H1 (cell line): ENCODE data around the gene FAR1. TPM values are rescaled to one million over a fixed set of nuclear protein-coding genes. Genes with fewer than 3 reads are reported as not detected.

Experiments used
- CTCF ChIA-PET: fragments of 300-600 bp; sonication (Branson Sonifier 250); formaldehyde crosslinking; loops from one replicate; lab custom pipeline; 2021; ENCODE audit not compliant: partially characterized antibody; lab: Charles Lee
- POLR2A ChIA-PET: fragments of 300-600 bp; sonication (Branson Sonifier 250); formaldehyde crosslinking; loops from one replicate; lab custom pipeline; 2021; ENCODE audit warnings: inconsistent platforms; ENCODE audit not compliant: partially characterized antibody; lab: Charles Lee
- DNase-seq, 2 experiments: peaks; one replicate each; pipeline versions ENCODE4 v3.0.0 to v3.0.0-alpha.2; 2010 to 2022; ENCODE audit warnings: low spot score in 2 of 2, low read depth in 1 of 2, mixed read lengths in 1 of 2
- FAIRE-seq: peaks from 2 replicates; lab custom pipeline; 2011; peaks lifted over from hg19 to GRCh38; lab: Jason Lieb, UNC
- H2AFZ ChIP-seq: 2 replicates; pipeline ENCODE4 v1.8.1; 2012; ENCODE audit warnings: low read length, inconsistent platforms
- H2AK5ac ChIP-seq: 2 replicates; pipeline ENCODE4 v1.6.1; 2013; ENCODE audit warnings: low read depth, low read length
- H2BK120ac ChIP-seq: replicated peaks from 2 replicates; pipeline ENCODE3; 2013; ENCODE audit warnings: low read depth, low read length, inconsistent platforms
- H2BK12ac ChIP-seq: 2 replicates; pipeline ENCODE4 v1.6.1; 2013; ENCODE audit warnings: low read depth, low read length
- H2BK15ac ChIP-seq: 2 replicates; pipeline ENCODE4 v1.6.1; 2013; ENCODE audit warnings: low read length
- H2BK20ac ChIP-seq: 2 replicates; pipeline ENCODE4 v1.6.1; 2013; ENCODE audit warnings: low read length
- H2BK5ac ChIP-seq: 2 replicates; pipeline ENCODE4 v1.6.1; 2013; ENCODE audit warnings: low read depth, low read length
- H3K14ac ChIP-seq: 2 replicates; pipeline ENCODE4 v1.6.1; 2013; ENCODE audit warnings: inconsistent platforms; ENCODE audit not compliant: insufficient read length
- H3K18ac ChIP-seq: 2 replicates; pipeline ENCODE4 v1.6.1; 2013; ENCODE audit warnings: low read length; ENCODE audit errors: extremely low read depth
- H3K23ac ChIP-seq: 2 replicates; pipeline ENCODE4 v1.6.1; 2013; ENCODE audit warnings: inconsistent platforms; ENCODE audit not compliant: insufficient read length
- H3K23me2 ChIP-seq: 2 replicates; pipeline ENCODE4 v1.6.1; 2013; ENCODE audit warnings: low read depth, low read length
- H3K27ac ChIP-seq: 2 replicates; pipeline ENCODE4 v1.6.1; 2011; ENCODE audit warnings: low read depth, low read length, inconsistent platforms
- H3K27me3 ChIP-seq, 4 experiments: replicated peaks in 1 of 4; 1 replicate in 1 of 4; 2 replicates in 3 of 4; pipeline versions ENCODE4 v1.6.1 to v1.8.1; 2011 to 2013; ENCODE audit warnings: low read length in 3 of 4, mild to moderate bottlenecking in 3 of 4, inconsistent platforms in 2 of 4, mixed read lengths in 2 of 4, moderate library complexity in 1 of 4; ENCODE audit not compliant: control insufficient read depth in 3 of 4, insufficient read depth in 3 of 4; ENCODE audit errors: extremely low read depth in 1 of 4
- H3K36me3 ChIP-seq, 4 experiments: 2 replicates each; pipeline versions ENCODE4 v1.6.1 to v1.8.1; 2011 to 2013; ENCODE audit warnings: mild to moderate bottlenecking in 4 of 4, low read length in 3 of 4, moderate library complexity in 2 of 4, control low read depth in 1 of 4, inconsistent platforms in 1 of 4; ENCODE audit not compliant: insufficient read depth in 4 of 4, control insufficient read depth in 2 of 4
- H3K4ac ChIP-seq: replicated peaks from 2 replicates; pipeline ENCODE3; 2013; ENCODE audit warnings: low read length, low read depth, mixed read lengths, inconsistent platforms; ENCODE audit not compliant: insufficient read length
- H3K4me1 ChIP-seq, 4 experiments: replicated peaks in 1 of 4; 1 replicate in 1 of 4; 2 replicates in 3 of 4; pipeline versions ENCODE4 v1.6.1 to v1.8.1; 2011 to 2013; ENCODE audit warnings: low read length in 3 of 4, inconsistent platforms in 2 of 4, mixed read lengths in 1 of 4; ENCODE audit not compliant: insufficient read depth in 4 of 4, control insufficient read depth in 3 of 4
- H3K4me2 ChIP-seq, 2 experiments: 2 replicates each; pipeline versions ENCODE4 v1.6.1 to v1.8.1; 2011 to 2013; ENCODE audit warnings: low read depth in 2 of 2, low read length in 2 of 2, control low read depth in 1 of 2, inconsistent platforms in 1 of 2, mild to moderate bottlenecking in 1 of 2; ENCODE audit not compliant: insufficient read depth in 1 of 2
- H3K4me3 ChIP-seq, 4 experiments: fragments of 200-600, 300-600 bp in 1 of 4; sonication (generic), shearing (Covaris generic), sonication (Bioruptor Twin) in 1 of 4; 2 replicates each; pipeline versions ENCODE4 v1.5.1 to v1.8.1; 2011 to 2016; ENCODE audit warnings: low read length in 4 of 4, low read depth in 3 of 4, control low read depth in 2 of 4, inconsistent platforms in 2 of 4, mild to moderate bottlenecking in 2 of 4, mixed read lengths in 1 of 4, moderate library complexity in 1 of 4; ENCODE audit not compliant: insufficient read depth in 2 of 4; ENCODE audit errors: extremely low read depth in 1 of 4
- H3K56ac ChIP-seq: replicated peaks from 2 replicates; pipeline ENCODE3; 2013; ENCODE audit warnings: low read depth, mild to moderate bottlenecking, mixed read lengths, low read length, inconsistent platforms; ENCODE audit not compliant: insufficient read length
- H3K79me1 ChIP-seq: 2 replicates; pipeline ENCODE4 v1.6.1; 2013; ENCODE audit warnings: low read depth, low read length, control low read depth
- H3K79me2 ChIP-seq, 2 experiments: 2 replicates each; pipeline versions ENCODE4 v1.6.1 to v1.8.1; 2012 to 2013; ENCODE audit warnings: low read length in 2 of 2, mild to moderate bottlenecking in 2 of 2, inconsistent platforms in 1 of 2; ENCODE audit not compliant: insufficient read depth in 2 of 2, control insufficient read depth in 1 of 2
- H3K9ac ChIP-seq, 4 experiments: replicated peaks in 1 of 4; 1 replicate in 1 of 4; 2 replicates in 3 of 4; pipeline versions ENCODE4 v1.6.1 to v1.8.1; 2011 to 2013; ENCODE audit warnings: low read depth in 3 of 4, low read length in 3 of 4, control low read depth in 2 of 4, mild to moderate bottlenecking in 2 of 4, moderate library complexity in 2 of 4, inconsistent platforms in 1 of 4; ENCODE audit errors: extremely low read depth in 1 of 4
- H3K9me3 ChIP-seq, 2 experiments: 2 replicates each; pipeline versions ENCODE4 v1.6.1 to v1.8.1; 2012 to 2013; ENCODE audit warnings: mild to moderate bottlenecking in 2 of 2, moderate library complexity in 2 of 2, control low read depth in 1 of 2, inconsistent platforms in 1 of 2, low read depth in 1 of 2, low read length in 1 of 2, mixed read lengths in 1 of 2; ENCODE audit not compliant: insufficient read depth in 2 of 2
- H4K20me1 ChIP-seq, 2 experiments: replicated peaks in 1 of 2; 2 replicates each; pipeline versions ENCODE3 to v1.8.1; 2011 to 2013; ENCODE audit warnings: inconsistent platforms in 2 of 2, low read length in 2 of 2, mild to moderate bottlenecking in 1 of 2; ENCODE audit not compliant: insufficient read depth in 2 of 2, control insufficient read depth in 1 of 2
- H4K5ac ChIP-seq: 2 replicates; pipeline ENCODE4 v1.6.1; 2013; ENCODE audit warnings: low read length, low read depth, mixed read lengths, inconsistent platforms; ENCODE audit not compliant: insufficient read length
- H4K8ac ChIP-seq: 2 replicates; pipeline ENCODE4 v1.8.0; 2013; ENCODE audit warnings: mild to moderate bottlenecking, moderate library complexity, low read length, inconsistent platforms; ENCODE audit not compliant: insufficient read depth; ENCODE audit errors: extremely low read depth
- H4K91ac ChIP-seq: replicated peaks from 2 replicates; pipeline ENCODE3; 2013; ENCODE audit warnings: low read length, mixed read lengths, inconsistent platforms; ENCODE audit not compliant: insufficient read length
- GABPA ChIP-seq: IDR thresholded peaks from 2 replicates; pipeline ENCODE4 v1.6.1; 2011; ENCODE audit warnings: mild to moderate bottlenecking, low read length, moderate library complexity, borderline replicate concordance; ENCODE audit not compliant: insufficient read depth
- GTF2F1 ChIP-seq: IDR thresholded peaks from 2 replicates; pipeline ENCODE4 v1.6.1; 2012; ENCODE audit warnings: low read depth, low read length, improper control_type of control experiment, borderline replicate concordance
- HDAC2 ChIP-seq, 2 experiments: fragments of 300-600 bp in 1 of 2; sonication (generic) in 1 of 2; IDR thresholded peaks; 2 replicates each; pipeline ENCODE4 v1.6.1; 2011 to 2012; ENCODE audit warnings: low read depth in 2 of 2, low read length in 2 of 2, mild to moderate bottlenecking in 2 of 2, moderate library complexity in 2 of 2, borderline replicate concordance in 1 of 2, inconsistent platforms in 1 of 2
- HDAC6 ChIP-seq: IDR thresholded peaks from one replicate; pipeline ENCODE4 v1.7.1; 2012; ENCODE audit warnings: low read depth, mild to moderate bottlenecking, inconsistent platforms, low read length, moderate library complexity
- JUND ChIP-seq: IDR thresholded peaks from 2 replicates; pipeline ENCODE4 v1.6.1; 2011; ENCODE audit warnings: mild to moderate bottlenecking, improper control_type of control experiment, low read length
- KDM4A ChIP-seq: IDR thresholded peaks from one replicate; pipeline ENCODE4 v1.7.1; 2012; ENCODE audit warnings: low read depth, mild to moderate bottlenecking, moderate library complexity, low read length, inconsistent platforms; ENCODE audit not compliant: severe bottlenecking
- RBBP5 ChIP-seq: IDR thresholded peaks from 2 replicates; pipeline ENCODE4 v1.7.1; 2012; ENCODE audit warnings: low read depth, mild to moderate bottlenecking, inconsistent platforms, low read length, moderate library complexity, borderline replicate concordance
- RFX5 ChIP-seq: IDR thresholded peaks from 2 replicates; pipeline ENCODE4 v1.6.1; 2011; ENCODE audit warnings: low read depth, low read length, improper control_type of control experiment, borderline replicate concordance
- RNF2 ChIP-seq: fragments of 200-900, 300-1000 bp; sonication (generic); IDR thresholded peaks from 2 replicates; pipeline ENCODE4 v1.7.1; 2016; ENCODE audit warnings: borderline replicate concordance, low read depth, mild to moderate bottlenecking, antibody characterized with exemption, low read length; ENCODE audit not compliant: poor library complexity, severe bottlenecking; ENCODE audit errors: missing control alignments
- SP2 ChIP-seq: IDR thresholded peaks from 2 replicates; pipeline ENCODE4 v1.6.1; 2012; ENCODE audit warnings: mild to moderate bottlenecking, low read length, inconsistent platforms
- SUZ12 ChIP-seq: fragments of 200-600 bp; sonication (generic); IDR thresholded peaks from 2 replicates; pipeline ENCODE4 v1.6.1; 2012; ENCODE audit warnings: mild to moderate bottlenecking, inconsistent platforms, low read length, moderate library complexity, mixed read lengths
- TAF1 ChIP-seq: IDR thresholded peaks from 2 replicates; pipeline ENCODE4 v1.6.1; 2011; ENCODE audit warnings: mild to moderate bottlenecking, low read depth, low read length
- TAF7 ChIP-seq: optimal IDR thresholded peaks from 2 replicates; pipeline ENCODE3; 2011; ENCODE audit warnings: low read depth, mild to moderate bottlenecking, inconsistent platforms, low read length, moderate library complexity, borderline replicate concordance
- WGBS, 2 experiments: shearing (Covaris generic) in 1 of 2; methylation state at CpG; one replicate each; pipeline versions ENCODE4 v1.1.6 to v1.1.7; 2013 to 2015; ENCODE audit warnings: low lambda C conversion rate in 2 of 2, mixed read lengths in 2 of 2, inconsistent platforms in 1 of 2, low coverage in 1 of 2, missing lambda C conversion rate in 1 of 2; ENCODE audit not compliant: insufficient replicate concordance in 2 of 2, insufficient coverage in 1 of 2, insufficient read length in 1 of 2; ENCODE audit errors: extremely low coverage in 1 of 2, missing lambda C conversion rate in 1 of 2; 5-methylcytosine and 5-hydroxymethylcytosine counted together
- polyA plus RNA-seq, 7 experiments: library from polyadenylated mRNA; depleted of rRNA in 3 of 7; stranded (reverse) in 5 of 7; unstranded in 2 of 7; fragments of >200 nt in 5 of 7; fragments of 200-250 nt in 2 of 7; gene quantifications; 1 replicate in 5 of 7; 2 replicates in 1 of 7; 4 replicates in 1 of 7; pipeline versions ENCODE4 v1.2.1 to v1.2.3, GENCODE V29; 2011 to 2013; ENCODE audit warnings: missing spikeins in 2 of 7, mixed read lengths in 2 of 7
- total RNA-seq: library from RNA; stranded (reverse); fragmentation: NEBNext Ultra II Directional; extraction: Animal tissue kit (Norgen Biotek cat#: 25700); gene quantifications from 2 replicates; pipeline ENCODE4 v1.2.1, GENCODE V29; 2021

The FAR1 gene
- total and polyA plus RNA-seq, 2 of the 8 experiments (the other 6 are each of a cell fraction or from before 2014, with no cell fraction given), result 29.7 to 68.5 TPM

GRCh38 chr11:13745165-13745564, 76.7 kb downstream of the FAR1 start:
- no peaks in the 10 kb centered on the region for H3K36me3 ChIP-seq
- H2BK12ac ChIP-seq, result no peak overlapping the region
- H4K20me1 ChIP-seq, result no peaks in the 10 kb centered on the region
- H3K27ac ChIP-seq, result no peak overlapping the region
- H3K23me2 ChIP-seq, result no peaks in the 10 kb centered on the region
- H3K4ac ChIP-seq, result no peak overlapping the region
- no peak overlapping the region for H2BK5ac ChIP-seq
- H3K14ac ChIP-seq, result no peak overlapping the region
- FAIRE-seq (no peak), DNase-seq (no peak)
- no peak overlapping the region for H4K8ac ChIP-seq
- H2BK120ac ChIP-seq, result no peak overlapping the region
- POLR2A ChIA-PET, result interaction anchor here (0.9 kb wide), 1 partner anchor 9 kb away, joined by 4 read pairs; no protein-coding TSS in a partner anchor
- no peak overlapping the region for H3K4me3 ChIP-seq
- H3K27me3 ChIP-seq, result no peaks in the 10 kb centered on the region
- no peak overlapping the region for H2BK20ac ChIP-seq
- H3K18ac ChIP-seq, result no peak overlapping the region
- 80% methylated on average over 2 of the region's 2 CpGs; no CpG with 5 or more reads in 1 of the 2 experiments for WGBS, 2 experiments
- H3K79me2 ChIP-seq, result no peaks in the 10 kb centered on the region
- H3K4me1 ChIP-seq, result no peaks in the 10 kb centered on the region
- H3K56ac ChIP-seq, result no peak overlapping the region
- H3K4me2 ChIP-seq, result no peak overlapping the region
- H4K91ac ChIP-seq, result no peak overlapping the region
- H3K9me3 ChIP-seq, result no peaks in the 10 kb centered on the region
- no peaks in the 10 kb centered on the region for H3K79me1 ChIP-seq
- no peak overlapping the region for H3K23ac ChIP-seq
- no peak overlapping the region for H2BK15ac ChIP-seq
- H4K5ac ChIP-seq, result no peak overlapping the region
- H2AK5ac ChIP-seq, result no peak overlapping the region
- H3K9ac ChIP-seq, result no peak overlapping the region
- CTCF ChIA-PET, result interaction anchor here (0.6 to 1.1 kb wide), 3 partner anchors 14 to 709 kb away, joined by 3 to 4 read pairs (median 3); no protein-coding TSS in a partner anchor
- no peak overlapping the region for H2AFZ ChIP-seq
- TF ChIP-seq SP2 (no peak), SUZ12 (no peak), TAF7 (no peak), RNF2 (no peak), RBBP5 (no peak), GTF2F1 (no peak), KDM4A (no peak), JUND (no peak), RFX5 (no peak), HDAC6 (no peak), TAF1 (no peak), HDAC2 (IDR thresholded peaks at IDR 0.05; ENCODE audit: borderline replicate concordance in 1 of 2, low read depth in 2 of 2, low read length in 2 of 2) (no peak), GABPA (no peak)
